IMR-90 (cell line): ENCODE measurements around the gene DCAF5. TPM values are rescaled to one million over a fixed set of nuclear protein-coding genes. Genes with fewer than 3 reads are reported as not detected.

Experiments
- ATAC-seq: fragments of 200-7000 bp; cut with Tn5 transposase; 2 replicates; pipeline ENCODE4 v1.9.1; 2020; ENCODE audit warnings: low read depth, mild to moderate bottlenecking, moderate library complexity
- BruUV-seq: library from RNA; stranded (reverse); fragments of 400-500 nt; replicated peaks from 2 replicates; lab custom pipeline; 2021; lab: Mats Ljungman, UMichigan
- CTCF ChIA-PET: fragments of 300-600 bp; formaldehyde crosslinking; extraction: SDS; loops from one replicate; lab custom pipeline; 2021; ENCODE audit warnings: antibody characterized with exemption; lab: Yijun Ruan, JAX
- POLR2A ChIA-PET: fragments of 300-600 bp; sonication (Branson Sonifier 250); formaldehyde crosslinking; loops from one replicate; lab custom pipeline; 2022; ENCODE audit warnings: antibody characterized with exemption; ENCODE audit not compliant: unreplicated experiment; lab: Charles Lee
- DNase-seq: peaks from one replicate; pipeline ENCODE4 v3.0.0; 2013
- H2AFZ ChIP-seq: replicated peaks from 2 replicates; pipeline ENCODE3; 2013; ENCODE audit warnings: low read length, mild to moderate bottlenecking; ENCODE audit not compliant: poor library complexity
- H2AK5ac ChIP-seq: 2 replicates; pipeline ENCODE4 v1.6.1; 2013; ENCODE audit warnings: low read depth, low read length, inconsistent platforms
- H2AK9ac ChIP-seq: replicated peaks from 2 replicates; pipeline ENCODE3; 2013; ENCODE audit warnings: mild to moderate bottlenecking, low read depth, low read length, moderate library complexity; ENCODE audit not compliant: poor library complexity
- H2BK120ac ChIP-seq: 2 replicates; pipeline ENCODE4 v1.6.1; 2013; ENCODE audit warnings: low read depth, low read length, inconsistent platforms
- H2BK15ac ChIP-seq: 3 replicates; pipeline ENCODE4 v1.6.1; 2013; ENCODE audit warnings: low read depth, low read length, inconsistent platforms
- H2BK20ac ChIP-seq: 2 replicates; pipeline ENCODE4 v1.6.1; 2013; ENCODE audit warnings: low read depth, mild to moderate bottlenecking, inconsistent platforms, low read length, moderate library complexity
- H2BK5ac ChIP-seq: 2 replicates; pipeline ENCODE4 v1.6.1; 2013; ENCODE audit warnings: mild to moderate bottlenecking, low read depth, low read length, inconsistent platforms; ENCODE audit not compliant: poor library complexity, severe bottlenecking
- H3K14ac ChIP-seq: replicated peaks from 2 replicates; pipeline ENCODE4 v1.6.1; 2013; ENCODE audit warnings: low read depth, low read length, inconsistent platforms
- H3K18ac ChIP-seq: 2 replicates; pipeline ENCODE4 v1.6.1; 2013; ENCODE audit warnings: low read depth, low read length, control low read depth
- H3K23ac ChIP-seq: 2 replicates; pipeline ENCODE4 v1.6.1; 2013; ENCODE audit warnings: low read depth, low read length, inconsistent platforms
- H3K27ac ChIP-seq: 2 replicates; pipeline ENCODE4 v1.5.1; 2013; ENCODE audit warnings: mild to moderate bottlenecking, control low read depth, low read length; ENCODE audit not compliant: insufficient read depth
- H3K27me3 ChIP-seq: 2 replicates; pipeline ENCODE4 v1.6.1; 2013; ENCODE audit warnings: low read length; ENCODE audit not compliant: control insufficient read depth, insufficient read depth
- H3K36me3 ChIP-seq: 2 replicates; pipeline ENCODE4 v1.6.1; 2013; ENCODE audit warnings: low read length, mixed read lengths; ENCODE audit not compliant: control insufficient read depth, insufficient read depth
- H3K4ac ChIP-seq: 2 replicates; pipeline ENCODE4 v1.6.1; 2013; ENCODE audit warnings: low read depth, low read length, inconsistent platforms
- H3K4me1 ChIP-seq: 2 replicates; pipeline ENCODE4 v1.6.1; 2013; ENCODE audit warnings: low read length, mixed read lengths; ENCODE audit not compliant: control insufficient read depth, insufficient read depth
- H3K4me2 ChIP-seq: 2 replicates; pipeline ENCODE4 v1.6.1; 2013; ENCODE audit warnings: low read depth, mild to moderate bottlenecking, control low read depth, low read length, moderate library complexity
- H3K4me3 ChIP-seq: 2 replicates; pipeline ENCODE4 v1.5.1; 2013; ENCODE audit warnings: low read depth, mild to moderate bottlenecking, control low read depth, low read length, moderate library complexity; ENCODE audit not compliant: insufficient read depth
- H3K56ac ChIP-seq: 2 replicates; pipeline ENCODE4 v1.6.1; 2013; ENCODE audit warnings: low read length, inconsistent platforms; ENCODE audit not compliant: insufficient read depth; ENCODE audit errors: extremely low read depth
- H3K79me1 ChIP-seq, 2 experiments: 2 replicates each; pipeline ENCODE4 v1.6.1; 2013; ENCODE audit warnings: low read length in 2 of 2, inconsistent platforms in 1 of 2, low read depth in 1 of 2
- H3K9ac ChIP-seq: 2 replicates; pipeline ENCODE4 v1.6.1; 2013; ENCODE audit warnings: low read depth, low read length, control low read depth
- H3K9me1 ChIP-seq: 2 replicates; pipeline ENCODE4 v1.6.1; 2013; ENCODE audit warnings: low read length, inconsistent platforms; ENCODE audit not compliant: insufficient read depth
- H3K9me3 ChIP-seq: 2 replicates; pipeline ENCODE4 v1.6.1; 2013; ENCODE audit warnings: low read length; ENCODE audit not compliant: control insufficient read depth, insufficient read depth
- H4K20me1 ChIP-seq: 2 replicates; pipeline ENCODE4 v1.6.1; 2013; ENCODE audit warnings: low read length, inconsistent platforms; ENCODE audit not compliant: insufficient read depth
- H4K5ac ChIP-seq: 2 replicates; pipeline ENCODE4 v1.6.1; 2013; ENCODE audit warnings: mild to moderate bottlenecking, low read depth, low read length, control low read depth
- H4K8ac ChIP-seq, 2 experiments: 2 replicates each; pipeline ENCODE4 v1.6.1; 2013; ENCODE audit warnings: low read depth in 2 of 2, low read length in 2 of 2, control low read depth in 1 of 2, inconsistent platforms in 1 of 2
- H4K91ac ChIP-seq: 2 replicates; pipeline ENCODE4 v1.6.1; 2013; ENCODE audit warnings: low read depth, low read length, inconsistent platforms; ENCODE audit not compliant: insufficient read depth
- SMC3 ChIP-seq: fragments of 150-350 bp; IDR thresholded peaks from 2 replicates; pipeline ENCODE4 v1.6.1; 2016; ENCODE audit warnings: low read depth, mild to moderate bottlenecking, antibody characterized with exemption, low read length, moderate library complexity
- WGBS, 2 experiments: methylation state at CpG; one replicate each; pipeline versions ENCODE4 v1.1.5 to v1.1.7; 2013; ENCODE audit warnings: missing lambda C conversion rate in 2 of 2; ENCODE audit not compliant: insufficient read length in 1 of 2; ENCODE audit errors: extremely low coverage in 2 of 2; 5-methylcytosine and 5-hydroxymethylcytosine counted together
- dilution Hi-C: fragments of 300-500 bp; cut with HindIII; formaldehyde crosslinking; loops from one replicate; pipeline ENCODE4 v1.14.3; 2018; ENCODE audit warnings: low sequenced_read_pairs; ENCODE audit not compliant: unreplicated experiment
- in situ Hi-C: fragments of 300-500 bp; cut with MboI; formaldehyde crosslinking; loops from 3 replicates; pipeline ENCODE4 v1.14.3; 2019; ENCODE audit warnings: low sequenced_read_pairs, inconsistent platforms, mixed read lengths
- intact Hi-C: fragments of 100-400 bp; cut with micrococcal nuclease; formaldehyde crosslinking; loops from 2 replicates; pipeline ENCODE4 v1.10.0; 2022
- polyA plus RNA-seq, 3 experiments: library from polyadenylated mRNA; depleted of rRNA; stranded (reverse); fragments of >200 nt; gene quantifications; 2 replicates each; pipeline ENCODE4 v1.2.3, GENCODE V29; 2012; ENCODE audit warnings: low replicate concordance in 1 of 3
- total RNA-seq: library from RNA; depleted of rRNA; stranded (reverse); fragments of >200 nt; gene quantifications from 2 replicates; pipeline ENCODE4 v1.2.3, GENCODE V29; 2012

DCAF5 gene
- total and polyA plus RNA-seq, 2 of the 4 experiments (the other 2 are of a cell fraction): 17.6 to 30.4 TPM

DNA sequence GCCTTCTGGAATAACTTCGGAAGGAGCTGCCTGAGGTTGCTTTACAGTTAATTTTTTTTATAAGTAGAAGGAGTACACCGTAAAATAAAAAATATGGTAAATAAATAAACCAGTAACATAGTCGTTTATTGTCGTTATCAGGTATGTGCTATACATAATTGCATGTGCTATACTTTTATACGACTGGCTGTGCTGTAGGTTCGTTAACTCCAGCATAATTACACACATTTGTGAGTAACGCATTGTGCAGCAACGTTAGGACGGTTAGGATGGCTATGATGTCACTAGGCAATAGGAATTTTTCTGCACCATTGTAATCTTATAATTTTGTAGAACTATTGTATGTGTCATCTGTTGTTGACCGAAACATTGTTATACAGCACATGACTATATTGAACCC lies 46.9 kb upstream of the DCAF5 start:
- Histone ChIP-seq H3K4me3 (no peak overlapping the region), H3K9ac (no peak overlapping the region), H3K4me1 (no peaks in the 10 kb centered on the region), H3K4me2 (no peak overlapping the region), H3K79me1 (peaks cover 17 to 20% of the 10 kb centered on the region in 2 experiments; a peak in 3 of 4 replicates), H4K8ac (no peak overlapping the region), H3K56ac (no peak overlapping the region), H2BK120ac (no peak overlapping the region), H2AK9ac (no peak overlapping the region), H4K91ac (no peak overlapping the region), H2BK5ac (no peak overlapping the region), H4K5ac (no peak overlapping the region), H3K18ac (no peak overlapping the region), H2BK20ac (no peak overlapping the region), H3K14ac (no peak overlapping the region), H3K27ac (no peak overlapping the region), H2AK5ac (no peak overlapping the region), H3K36me3 (no peaks in the 10 kb centered on the region), H3K4ac (no peak overlapping the region), H2AFZ (no peak overlapping the region), H3K9me1 (peaks cover 4% of the 10 kb centered on the region; the same call in 1 of the 2 replicates), H2BK15ac (no peak overlapping the region), H3K27me3 (no peaks in the 10 kb centered on the region), H4K20me1 (peaks cover 5% of the 10 kb centered on the region; the same call in 1 of the 2 replicates), H3K9me3 (no peaks in the 10 kb centered on the region), H3K23ac (no peak overlapping the region)
- CTCF ChIA-PET: no interaction called here
- no peak for ATAC-seq
- dilution Hi-C loops: no loop called here
- intact Hi-C loops: no loop called here
- no peak for DNase-seq
- WGBS, 2 experiments: no CpG with 5 or more reads among the region's 10 CpGs
- no peak for TF ChIP-seq SMC3
- in situ Hi-C loops: no loop called here
- POLR2A ChIA-PET: no interaction called here
- BruUV-seq: no TSS peak
